GM18867 (cell line): ENCODE data around the gene HAUS2.

Source experiments
- ATAC-seq: cut with Tn5 transposase; IDR thresholded peaks from one replicate; pipeline ENCODE4 v1.9.1; 2021; ENCODE audit warnings: mild to moderate bottlenecking, moderate library complexity; ENCODE audit not compliant: unreplicated experiment

HAUS2 gene

GRCh38 chr15:42605796-42606195, 57.2 kb downstream of the HAUS2 start:
- no peak for ATAC-seq

- ATAC-seq: peak; percentile 61
These were observed 59.5 kb downstream of the HAUS2 start for GRCh38 chr15:42608110-42608531.

GRCh38 chr15:42608752-42609488, 60.3 kb downstream of the HAUS2 start:
- no peak for ATAC-seq

- no peak for ATAC-seq
These were observed 62.9 kb downstream of the HAUS2 start for GRCh38 chr15:42611532-42611931.

GRCh38 chr15:42612367-42612912, 63.8 kb downstream of the HAUS2 start:
- ATAC-seq: no peak

- no peak for ATAC-seq
These were observed 67.5 kb downstream of the HAUS2 start for GRCh38 chr15:42616107-42616506.
